ACC112 (cell line): Measurements from ENCODE around the gene NXPH4.

Experiments
- H2AFZ ChIP-seq: fragments of 200-600 bp; sonication (generic); one replicate; pipeline ENCODE4 v1.6.0; 2017; ENCODE audit warnings: antibody characterized with exemption, low read length; ENCODE audit not compliant: unreplicated experiment
- H3K27ac ChIP-seq: fragments of 200-600 bp; sonication (generic); 2 replicates; pipeline ENCODE4 v1.5.1; 2014; ENCODE audit warnings: low read depth, mild to moderate bottlenecking, antibody characterized with exemption, low read length, moderate library complexity
- H3K27me3 ChIP-seq: fragments of 200-600 bp; sonication (generic); 2 replicates; pipeline ENCODE4 v1.6.1; 2014; ENCODE audit warnings: mild to moderate bottlenecking, antibody characterized with exemption, low read length, moderate library complexity, mixed read lengths; ENCODE audit not compliant: insufficient read depth
- H3K36me3 ChIP-seq: fragments of 200-600 bp; sonication (generic); 2 replicates; pipeline ENCODE4 v1.6.1; 2016; ENCODE audit warnings: mild to moderate bottlenecking, antibody characterized with exemption, low read length, moderate library complexity, mixed read lengths; ENCODE audit not compliant: insufficient read depth
- H3K4me1 ChIP-seq: fragments of 200-600 bp; sonication (generic); one replicate; pipeline ENCODE4 v1.6.1; 2016; ENCODE audit warnings: low read length, mixed read lengths; ENCODE audit not compliant: insufficient read depth, unreplicated experiment, control insufficient read depth
- H3K4me3 ChIP-seq: fragments of 200-600 bp; sonication (generic); 2 replicates; pipeline ENCODE4 v1.5.1; 2014; ENCODE audit warnings: mild to moderate bottlenecking, low read depth, low read length
- H3K79me2 ChIP-seq: fragments of 200-600 bp; sonication (generic); one replicate; pipeline ENCODE4 v1.6.0; 2016; ENCODE audit warnings: low read length; ENCODE audit not compliant: control insufficient read depth, unreplicated experiment, insufficient read depth

Gene NXPH4

GRCh38 chr12:57211791-57212700, 4.5 kb upstream of the NXPH4 start:
- no peak overlapping the region for H3K4me3 ChIP-seq
- H3K27me3 ChIP-seq, result peaks cover under 1% of the 10 kb centered on the region

GRCh38 chr12:57212701-57213057, 3.9 kb upstream of the NXPH4 start:
- no peaks in the 10 kb centered on the region for H3K36me3 ChIP-seq
- H2AFZ ChIP-seq, result no peak overlapping the region
- H3K79me2 ChIP-seq, result no peaks in the 10 kb centered on the region
- H3K27me3 ChIP-seq, result peaks cover 7% of the 10 kb centered on the region
- H3K4me3 ChIP-seq, result no peak overlapping the region
- H3K4me1 ChIP-seq, result peaks cover 13% of the 10 kb centered on the region
- H3K27ac ChIP-seq, result peak overlapping the region; percentile 8; the same call in 1 of the 2 replicates

More at GRCh38 chr12:57211791-57212700, 4.5 kb upstream of the NXPH4 start:
- Histone ChIP-seq H3K36me3 (no peaks in the 10 kb centered on the region), H3K27ac (no peak overlapping the region), H3K4me1 (peaks cover 11% of the 10 kb centered on the region), H2AFZ (no peak overlapping the region), H3K79me2 (no peaks in the 10 kb centered on the region)

- Histone ChIP-seq H2AFZ (no peak overlapping the region), H3K4me3 (no peak overlapping the region), H3K27ac (peak overlapping the region; percentile 8; the same call in 1 of the 2 replicates), H3K27me3 (peaks cover 12% of the 10 kb centered on the region), H3K79me2 (no peaks in the 10 kb centered on the region), H3K36me3 (no peaks in the 10 kb centered on the region), H3K4me1 (peaks cover 15% of the 10 kb centered on the region)
These were observed 3.4 kb upstream of the NXPH4 start for GRCh38 chr12:57213058-57213715.

- Histone ChIP-seq H3K4me3 (no peak overlapping the region), H3K79me2 (no peaks in the 10 kb centered on the region), H2AFZ (no peak overlapping the region), H3K36me3 (no peaks in the 10 kb centered on the region), H3K27ac (no peak overlapping the region), H3K4me1 (peaks cover 15% of the 10 kb centered on the region), H3K27me3 (peaks cover 15% of the 10 kb centered on the region)
These were observed 2.7 kb upstream of the NXPH4 start for GRCh38 chr12:57213763-57214397.

GRCh38 chr12:57214398-57214781, 2.2 kb upstream of the NXPH4 start:
- H3K79me2 ChIP-seq, result no peaks in the 10 kb centered on the region
- no peak overlapping the region for H3K4me3 ChIP-seq
- H3K27ac ChIP-seq, result no peak overlapping the region
- H3K4me1 ChIP-seq, result peaks cover 15% of the 10 kb centered on the region
- H3K27me3 ChIP-seq, result peaks cover 17% of the 10 kb centered on the region
- H3K36me3 ChIP-seq, result no peaks in the 10 kb centered on the region
- no peak overlapping the region for H2AFZ ChIP-seq

- no peaks in the 10 kb centered on the region for H3K79me2 ChIP-seq
- no peak overlapping the region for H3K27ac ChIP-seq
- peaks cover 15% of the 10 kb centered on the region for H3K4me1 ChIP-seq
- no peaks in the 10 kb centered on the region for H3K36me3 ChIP-seq
- peaks cover 24% of the 10 kb centered on the region for H3K27me3 ChIP-seq
- H3K4me3 ChIP-seq, result no peak overlapping the region
- H2AFZ ChIP-seq, result no peak overlapping the region
These were observed 1.5 kb upstream of the NXPH4 start for GRCh38 chr12:57215065-57215464.

GRCh38 chr12:57215668-57216013, 953 bp upstream of the NXPH4 start:
- H3K27ac ChIP-seq, result no peak overlapping the region
- H3K4me1 ChIP-seq, result peaks cover 15% of the 10 kb centered on the region
- no peaks in the 10 kb centered on the region for H3K79me2 ChIP-seq
- no peak overlapping the region for H2AFZ ChIP-seq
- H3K27me3 ChIP-seq, result peaks cover 26% of the 10 kb centered on the region
- H3K36me3 ChIP-seq, result no peaks in the 10 kb centered on the region
- peak overlapping the region; percentile 76; the same call in 1 of the 2 replicates for H3K4me3 ChIP-seq

GRCh38 chr12:57216921-57217879, 606 bp downstream of the NXPH4 start:
- Histone ChIP-seq H3K79me2 (no peaks in the 10 kb centered on the region), H2AFZ (peak overlapping the region; percentile 3), H3K4me3 (peak overlapping the region; percentile 77), H3K36me3 (no peaks in the 10 kb centered on the region), H3K27me3 (peaks cover 37% of the 10 kb centered on the region), H3K27ac (no peak overlapping the region), H3K4me1 (peaks cover 15% of the 10 kb centered on the region)

- peak overlapping the region; percentile 77; the same call in 1 of the 2 replicates for H3K4me3 ChIP-seq
- peaks cover 37% of the 10 kb centered on the region for H3K27me3 ChIP-seq
- no peaks in the 10 kb centered on the region for H3K79me2 ChIP-seq
- no peak overlapping the region for H2AFZ ChIP-seq
- no peak overlapping the region for H3K27ac ChIP-seq
- H3K4me1 ChIP-seq, result peaks cover 9% of the 10 kb centered on the region
- no peaks in the 10 kb centered on the region for H3K36me3 ChIP-seq
These were observed 1.6 kb downstream of the NXPH4 start for GRCh38 chr12:57218030-57218853.
